ENCODE data around the gene SYVN1. TPM values are rescaled to one million over a fixed set of nuclear protein-coding genes. Genes with fewer than 3 reads are reported as not detected.

SYVN1 gene
- total RNA-seq, 1 donor from 2014 or later = 68.1 TPM

- no peaks in the 10 kb centered on the region for H3K27me3 ChIP-seq (ENCODE audit: low read depth)
- ATAC-seq = peak in 1 of 2 donors; percentile 23
These were observed 23.0 kb upstream of the SYVN1 start for GRCh38 chr11:65157336-65157735.

GRCh38 chr11:65156926-65157325, 22.6 kb upstream of the SYVN1 start:
- Histone ChIP-seq H3K27me3 (ENCODE audit: low read depth) (no peaks in the 10 kb centered on the region), H3K4me1 (peaks cover 6% of the 10 kb centered on the region), H3K27ac (no peak overlapping the region), H3K36me3 (no peaks in the 10 kb centered on the region), H3K9me3 (no peaks in the 10 kb centered on the region), H3K4me3 (no peak overlapping the region)
- no peak for ATAC-seq
- intact Hi-C loops (cut with DNase I) = no loop called here
- no peak for DNase-seq
- no peak for TF ChIP-seq CTCF (IDR thresholded peaks at IDR 0.05)

More at GRCh38 chr11:65157336-65157735, 23.0 kb upstream of the SYVN1 start:
- Histone ChIP-seq H3K4me3 (no peak overlapping the region), H3K36me3 (no peaks in the 10 kb centered on the region), H3K27ac (no peak overlapping the region), H3K9me3 (no peaks in the 10 kb centered on the region), H3K4me1 (peaks cover 2% of the 10 kb centered on the region)
- no peak for DNase-seq
- intact Hi-C loops (cut with DNase I) = no loop called here
- TF ChIP-seq CTCF (IDR thresholded peaks at IDR 0.05) = no peak

DNA sequence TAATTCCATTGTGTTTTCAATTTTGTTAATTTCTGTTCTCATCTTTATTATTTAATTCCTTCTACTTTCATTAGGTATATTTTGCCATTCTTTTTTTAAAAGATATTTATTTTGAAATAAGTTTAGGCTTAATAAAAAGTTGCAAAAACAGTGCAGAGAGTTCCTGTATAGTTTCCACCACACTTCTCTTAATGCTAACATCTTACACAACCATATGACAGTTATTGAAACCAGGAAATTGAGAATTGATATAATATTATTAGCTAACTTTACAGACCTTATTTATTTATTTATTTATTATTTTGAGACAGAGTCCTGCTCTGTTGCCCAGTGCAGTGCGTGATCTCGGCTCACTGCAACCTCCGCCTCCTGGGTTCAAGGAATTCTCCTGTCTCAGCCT, 21.9 kb upstream of the SYVN1 start:
- H3K9me3 ChIP-seq = no peaks in the 10 kb centered on the region
- no peak overlapping the region for H3K27ac ChIP-seq
- intact Hi-C loops (cut with DNase I) = no loop called here
- H3K4me3 ChIP-seq = no peak overlapping the region
- no peak for TF ChIP-seq CTCF (IDR thresholded peaks at IDR 0.05)
- peaks cover 13% of the 10 kb centered on the region for H3K4me1 ChIP-seq
- no peak for DNase-seq
- H3K36me3 ChIP-seq = no peaks in the 10 kb centered on the region
- no peaks in the 10 kb centered on the region for H3K27me3 ChIP-seq (ENCODE audit: low read depth)
- no peak for ATAC-seq

DNA sequence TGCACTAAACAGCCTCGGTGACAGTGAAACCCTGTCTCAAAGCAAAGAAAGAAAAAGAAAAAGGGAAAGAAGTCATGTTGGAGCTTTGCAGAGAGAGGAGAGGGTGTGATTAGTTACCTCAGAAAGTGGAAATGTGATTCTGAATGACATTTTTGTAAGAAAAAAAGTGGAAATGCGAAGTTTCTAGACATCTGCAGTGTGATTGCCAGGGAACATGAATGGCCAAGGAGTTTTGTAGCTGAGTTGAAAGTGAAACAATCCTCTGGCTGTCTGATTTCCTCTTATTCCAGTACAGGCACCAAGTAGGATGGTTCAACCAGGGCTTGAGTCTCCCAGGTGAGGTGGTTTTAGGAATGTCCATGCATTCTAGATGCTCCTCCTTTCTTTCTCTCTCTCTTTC, 17.8 kb upstream of the SYVN1 start:
- Histone ChIP-seq H3K9me3 (no peaks in the 10 kb centered on the region), H3K36me3 (no peaks in the 10 kb centered on the region), H3K27me3 (ENCODE audit: low read depth) (no peaks in the 10 kb centered on the region), H3K27ac (peak overlapping the region; percentile 72), H3K4me3 (no peak overlapping the region), H3K4me1 (peaks cover 26% of the 10 kb centered on the region)
- TF ChIP-seq CTCF (IDR thresholded peaks at IDR 0.05) = no peak
- no peak for DNase-seq
- ATAC-seq = no peak
- intact Hi-C loops (cut with DNase I) = no loop called here

DNA sequence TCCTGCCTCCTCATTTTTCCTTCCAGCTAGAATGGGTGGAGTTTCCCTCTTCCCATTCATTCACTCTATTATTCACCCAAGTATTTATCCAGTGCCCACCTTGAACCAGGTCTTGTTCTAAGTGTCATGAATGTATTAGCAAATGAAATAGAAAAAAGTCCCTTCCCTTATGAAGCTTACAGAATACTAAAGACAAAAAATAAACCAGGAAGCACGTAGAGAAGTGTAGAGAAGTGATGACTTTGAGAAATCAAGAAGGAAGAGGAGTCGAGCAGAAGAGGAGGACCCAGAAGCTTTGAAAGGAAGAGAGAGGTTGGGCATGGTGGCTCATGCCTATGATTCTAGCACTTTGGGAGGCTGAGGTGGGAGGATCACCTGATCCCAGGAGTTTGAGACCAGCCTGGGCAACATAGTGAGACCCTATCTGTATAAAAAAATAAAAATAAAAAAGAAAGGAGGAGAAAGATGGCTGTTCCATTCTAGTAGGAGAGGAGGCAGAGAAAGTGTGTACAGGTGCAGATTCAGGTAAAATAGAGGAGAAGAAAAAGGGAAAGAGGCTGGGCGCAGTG, 17.1 kb upstream of the SYVN1 start:
- Histone ChIP-seq H3K27me3 (ENCODE audit: low read depth) (no peaks in the 10 kb centered on the region), H3K36me3 (no peaks in the 10 kb centered on the region), H3K4me3 (no peak overlapping the region), H3K4me1 (peaks cover 26% of the 10 kb centered on the region), H3K27ac (peak overlapping the region; percentile 72), H3K9me3 (no peaks in the 10 kb centered on the region)
- intact Hi-C loops (cut with DNase I) = no loop called here
- no peak for TF ChIP-seq CTCF (IDR thresholded peaks at IDR 0.05)
- ATAC-seq (no peak), DNase-seq (no peak)
